NB4 (cell line): ENCODE results near the gene ERP29.

Source experiments
- DNase-seq: peaks from one replicate; pipeline ENCODE4 v3.0.0; 2010; ENCODE audit warnings: low read depth
- H3K4me3 ChIP-seq: one replicate; pipeline ENCODE4 v1.5.1; 2011; ENCODE audit warnings: mild to moderate bottlenecking, low read depth, low read length, moderate library complexity
- CTCF ChIP-seq: IDR thresholded peaks from one replicate; pipeline ENCODE4 v1.5.1; 2012; ENCODE audit warnings: low read depth, low read length
- MAX ChIP-seq: IDR thresholded peaks from 2 replicates; pipeline ENCODE4 v1.6.1; 2011; ENCODE audit warnings: low read depth, low read length
- MYC ChIP-seq: IDR thresholded peaks from 2 replicates; pipeline ENCODE4 v1.6.1; 2011; ENCODE audit warnings: low read depth, low read length
- POLR2A ChIP-seq: IDR thresholded peaks from 2 replicates; pipeline ENCODE4 v1.6.1; 2011; ENCODE audit warnings: mild to moderate bottlenecking; ENCODE audit not compliant: insufficient read length; ENCODE audit errors: extremely low read depth

Gene ERP29

GRCh38 chr12:111991946-111992345 is 21.3 kb upstream of the ERP29 start:
- no peak for DNase-seq
- H3K4me3 ChIP-seq: no peak overlapping the region
- no peak for TF ChIP-seq POLR2A
- no peak for TF ChIP-seq CTCF
- no peak for TF ChIP-seq MAX
- TF ChIP-seq MYC: no peak

- TF ChIP-seq CTCF (no peak), POLR2A (no peak), MAX (no peak), MYC (no peak)
- DNase-seq: no peak
- H3K4me3 ChIP-seq: no peak overlapping the region
Observed at GRCh38 chr12:111992464-111992863, 20.8 kb upstream of the ERP29 start.

- DNase-seq: peak; percentile 63
- H3K4me3 ChIP-seq: peak overlapping the region; percentile 43
- TF ChIP-seq CTCF: no peak
- TF ChIP-seq POLR2A: no peak
- no peak for TF ChIP-seq MAX
- TF ChIP-seq MYC: no peak
Observed at GRCh38 chr12:111993292-111994150, 19.7 kb upstream of the ERP29 start.

- DNase-seq: peak; percentile 97
- H3K4me3 ChIP-seq: peak overlapping the region; percentile 43
Observed at GRCh38 chr12:111994211-111995111, 18.8 kb upstream of the ERP29 start.

GRCh38 chr12:111995782-111996480 is 17.3 kb upstream of the ERP29 start:
- peak; percentile 71 for DNase-seq

More at GRCh38 chr12:111995782-111996480, 17.3 kb upstream of the ERP29 start:
- TF ChIP-seq CTCF (no peak), MYC (no peak), POLR2A (no peak), MAX (no peak)
- H3K4me3 ChIP-seq: no peak overlapping the region
